HepG2 (cell line): ENCODE results near the gene CES2. TPM values are rescaled to one million over a fixed set of nuclear protein-coding genes. Genes with fewer than 3 reads are reported as not detected.

Experiments used
- CHCHD3 ChIP-seq: sonication (generic); formaldehyde crosslinking; IDR thresholded peaks from 2 replicates; pipeline ENCODE4 v1.8.0; 2022; ENCODE audit warnings: mild to moderate bottlenecking, missing genetic modification reagents, moderate library complexity
- ELF1 ChIP-seq: sonication (generic); formaldehyde crosslinking; IDR thresholded peaks from 2 replicates; pipeline ENCODE4 v1.4.0; 2020; ENCODE audit warnings: missing genetic modification reagents
- GZF1 ChIP-seq: sonication (generic); formaldehyde crosslinking; IDR thresholded peaks from 2 replicates; pipeline ENCODE4 v1.5.1; 2020; ENCODE audit warnings: mild to moderate bottlenecking, missing genetic modification reagents
- IRF2 ChIP-seq: IDR thresholded peaks from 2 replicates; pipeline ENCODE4 v1.6.1; 2018; ENCODE audit warnings: missing genetic modification reagents, missing compliant biosample characterization
- NPAS2 ChIP-seq: sonication (generic); formaldehyde crosslinking; IDR thresholded peaks from 2 replicates; pipeline ENCODE4 v1.8.0; 2022; ENCODE audit warnings: mild to moderate bottlenecking, missing genetic modification reagents, borderline replicate concordance
- SRY ChIP-seq: sonication (generic); formaldehyde crosslinking; IDR thresholded peaks from 2 replicates; pipeline ENCODE4 v1.8.0; 2022; ENCODE audit warnings: mild to moderate bottlenecking, missing genetic modification reagents
- ZBTB20 ChIP-seq: sonication (generic); formaldehyde crosslinking; IDR thresholded peaks from 2 replicates; pipeline ENCODE4 v1.8.1; 2023; ENCODE audit warnings: missing genetic modification reagents, low read depth, mild to moderate bottlenecking, borderline replicate concordance
- ZBTB3 ChIP-seq: sonication (generic); formaldehyde crosslinking; IDR thresholded peaks from 2 replicates; pipeline ENCODE4 v1.4.0; 2020; ENCODE audit warnings: low read depth, mild to moderate bottlenecking, moderate library complexity, missing genetic modification reagents, borderline replicate concordance
- ZFP36 ChIP-seq: fragments of 150-350 bp; IDR thresholded peaks from 2 replicates; pipeline ENCODE4 v1.6.1; 2018; ENCODE audit warnings: borderline replicate concordance, low read length, low read depth; ENCODE audit not compliant: partially characterized antibody
- ZMAT3 ChIP-seq: sonication (generic); formaldehyde crosslinking; conservative IDR thresholded peaks from 2 replicates; pipeline ENCODE4 v1.7.0; 2021; ENCODE audit warnings: missing genetic modification reagents
- ZNF274 ChIP-seq: sonication (generic); formaldehyde crosslinking; IDR thresholded peaks from 2 replicates; pipeline ENCODE4 v1.5.1; 2020; ENCODE audit warnings: mild to moderate bottlenecking, missing genetic modification reagents
- ZNF660 ChIP-seq: sonication (generic); formaldehyde crosslinking; IDR thresholded peaks from 2 replicates; pipeline ENCODE4 v1.5.1; 2020; ENCODE audit warnings: mild to moderate bottlenecking, low read depth, missing genetic modification reagents, borderline replicate concordance
- ZNF678 ChIP-seq: sonication (generic); formaldehyde crosslinking; IDR thresholded peaks from 2 replicates; pipeline ENCODE4 v1.4.0; 2020; ENCODE audit warnings: mild to moderate bottlenecking, missing genetic modification reagents
- ZNF710 ChIP-seq: sonication (generic); formaldehyde crosslinking; IDR thresholded peaks from 2 replicates; pipeline ENCODE4 v1.5.0; 2020; ENCODE audit warnings: mild to moderate bottlenecking, missing genetic modification reagents, borderline replicate concordance
- ZNF761 ChIP-seq: sonication (generic); formaldehyde crosslinking; conservative IDR thresholded peaks from 2 replicates; pipeline ENCODE4 v1.4.0; 2020; ENCODE audit warnings: mild to moderate bottlenecking, missing genetic modification reagents
- ZSCAN20 ChIP-seq: sonication (generic); formaldehyde crosslinking; IDR thresholded peaks from 2 replicates; pipeline ENCODE4 v1.4.0; 2020; ENCODE audit warnings: missing genetic modification reagents, mild to moderate bottlenecking, borderline replicate concordance
- ZZZ3 ChIP-seq: sonication (generic); formaldehyde crosslinking; IDR thresholded peaks from 2 replicates; pipeline ENCODE4 v1.4.0; 2020; ENCODE audit warnings: missing genetic modification reagents, mild to moderate bottlenecking, borderline replicate concordance
- polyA plus RNA-seq, 8 experiments: library from polyadenylated mRNA; depleted of rRNA in 3 of 8; stranded (reverse) in 7 of 8; unstranded in 1 of 8; fragments of >200 nt; fragmentation: Illumina TruSeq in 4 of 8; extraction: Trizol in 4 of 8; gene quantifications; 2 replicates each; pipeline versions ENCODE4 v1.2.1 to v1.2.3, GENCODE V29; 2011 to 2016; ENCODE audit warnings: low read depth in 4 of 8, missing spikeins in 1 of 8, mixed read lengths in 1 of 8; ENCODE audit not compliant: insufficient read depth in 1 of 8
- total RNA-seq, 5 experiments: library from RNA; depleted of rRNA; stranded (reverse); fragments of >200 nt; fragmentation: Illumina TruSeq; extraction: Trizol; gene quantifications; 2 replicates each; pipeline ENCODE4 v1.2.3, GENCODE V29; 2016; ENCODE audit warnings: low read depth in 1 of 5
- TF ChIP-seq, protein P1 (sequence below): sonication (generic); formaldehyde crosslinking; IDR thresholded peaks from 2 replicates; pipeline ENCODE4 v1.4.0; 2020; ENCODE audit warnings: missing genetic modification reagents, borderline replicate concordance
- TF ChIP-seq, protein P2 (sequence below): sonication (generic); formaldehyde crosslinking; IDR thresholded peaks from 2 replicates; pipeline ENCODE4 v1.9.0; 2021; ENCODE audit warnings: missing genetic modification reagents, mild to moderate bottlenecking, borderline replicate concordance
- TF ChIP-seq, protein P3 (sequence below): sonication (generic); formaldehyde crosslinking; IDR thresholded peaks from 2 replicates; pipeline ENCODE4 v1.4.0; 2020; ENCODE audit warnings: mild to moderate bottlenecking, missing genetic modification reagents

CES2 gene
- total and polyA plus RNA-seq, 2 of the 13 experiments (the other 11 are each of a cell fraction or from before 2014, with no cell fraction given): 50.6 to 63.8 TPM

GRCh38 chr16:66894948-66895688 lies 40.2 kb upstream of the CES2 start (continued):
- TF ChIP-seq, protein P1, sequence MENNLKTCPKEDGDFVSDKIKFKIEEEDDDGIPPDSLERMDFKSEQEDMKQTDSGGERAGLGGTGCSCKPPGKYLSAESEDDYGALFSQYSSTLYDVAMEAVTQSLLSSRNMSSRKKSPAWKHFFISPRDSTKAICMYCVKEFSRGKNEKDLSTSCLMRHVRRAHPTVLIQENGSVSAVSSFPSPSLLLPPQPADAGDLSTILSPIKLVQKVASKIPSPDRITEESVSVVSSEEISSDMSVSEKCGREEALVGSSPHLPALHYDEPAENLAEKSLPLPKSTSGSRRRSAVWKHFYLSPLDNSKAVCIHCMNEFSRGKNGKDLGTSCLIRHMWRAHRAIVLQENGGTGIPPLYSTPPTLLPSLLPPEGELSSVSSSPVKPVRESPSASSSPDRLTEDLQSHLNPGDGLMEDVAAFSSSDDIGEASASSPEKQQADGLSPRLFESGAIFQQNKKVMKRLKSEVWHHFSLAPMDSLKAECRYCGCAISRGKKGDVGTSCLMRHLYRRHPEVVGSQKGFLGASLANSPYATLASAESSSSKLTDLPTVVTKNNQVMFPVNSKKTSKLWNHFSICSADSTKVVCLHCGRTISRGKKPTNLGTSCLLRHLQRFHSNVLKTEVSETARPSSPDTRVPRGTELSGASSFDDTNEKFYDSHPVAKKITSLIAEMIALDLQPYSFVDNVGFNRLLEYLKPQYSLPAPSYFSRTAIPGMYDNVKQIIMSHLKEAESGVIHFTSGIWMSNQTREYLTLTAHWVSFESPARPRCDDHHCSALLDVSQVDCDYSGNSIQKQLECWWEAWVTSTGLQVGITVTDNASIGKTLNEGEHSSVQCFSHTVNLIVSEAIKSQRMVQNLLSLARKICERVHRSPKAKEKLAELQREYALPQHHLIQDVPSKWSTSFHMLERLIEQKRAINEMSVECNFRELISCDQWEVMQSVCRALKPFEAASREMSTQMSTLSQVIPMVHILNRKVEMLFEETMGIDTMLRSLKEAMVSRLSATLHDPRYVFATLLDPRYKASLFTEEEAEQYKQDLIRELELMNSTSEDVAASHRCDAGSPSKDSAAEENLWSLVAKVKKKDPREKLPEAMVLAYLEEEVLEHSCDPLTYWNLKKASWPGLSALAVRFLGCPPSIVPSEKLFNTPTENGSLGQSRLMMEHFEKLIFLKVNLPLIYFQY: peak; percentile 69; the same call in 1 of the 2 replicates
- TF ChIP-seq ELF1 (no peak), IRF2 (CRISPR knock-in tag) (peak; percentile 84), NPAS2 (CRISPR knock-in tag) (no peak; the same call in 1 of the 2 replicates), ZNF761 (no peak), GZF1 (CRISPR knock-in tag) (no peak), ZNF274 (CRISPR knock-in tag) (no peak), ZNF678 (CRISPR knock-in tag) (0 out of 2 replicates have a peak, but pooled peaks have one; percentile 18), ZNF660 (CRISPR knock-in tag) (no peak), ZNF710 (CRISPR knock-in tag) (0 out of 2 replicates have a peak, but pooled peaks have one; percentile 46), SRY (CRISPR knock-in tag) (no peak), ZSCAN20 (no peak), ZBTB20 (CRISPR knock-in tag) (no peak), ZZZ3 (CRISPR knock-in tag) (no peak), ZFP36 (peak; percentile 29), CHCHD3 (no peak), ZMAT3 (CRISPR knock-in tag) (no peak), ZBTB3 (CRISPR knock-in tag) (no peak)
- TF ChIP-seq, protein P2, sequence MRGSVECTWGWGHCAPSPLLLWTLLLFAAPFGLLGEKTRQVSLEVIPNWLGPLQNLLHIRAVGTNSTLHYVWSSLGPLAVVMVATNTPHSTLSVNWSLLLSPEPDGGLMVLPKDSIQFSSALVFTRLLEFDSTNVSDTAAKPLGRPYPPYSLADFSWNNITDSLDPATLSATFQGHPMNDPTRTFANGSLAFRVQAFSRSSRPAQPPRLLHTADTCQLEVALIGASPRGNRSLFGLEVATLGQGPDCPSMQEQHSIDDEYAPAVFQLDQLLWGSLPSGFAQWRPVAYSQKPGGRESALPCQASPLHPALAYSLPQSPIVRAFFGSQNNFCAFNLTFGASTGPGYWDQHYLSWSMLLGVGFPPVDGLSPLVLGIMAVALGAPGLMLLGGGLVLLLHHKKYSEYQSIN: no peak
- TF ChIP-seq, protein P3, sequence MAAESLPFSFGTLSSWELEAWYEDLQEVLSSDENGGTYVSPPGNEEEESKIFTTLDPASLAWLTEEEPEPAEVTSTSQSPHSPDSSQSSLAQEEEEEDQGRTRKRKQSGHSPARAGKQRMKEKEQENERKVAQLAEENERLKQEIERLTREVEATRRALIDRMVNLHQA: no peak
